COR-L47 (cell line): ENCODE data around the gene SMARCC1.
"Not testable (repeated sequence)": the region's sequence is repeated elsewhere in the genome, so short reads cannot be mapped to it uniquely, and the experiment has no call there.

ENCODE experiments used
- DNase-seq: peaks from one replicate; lab custom pipeline; 2025; lab: John Stamatoyannopoulos, UW

Gene SMARCC1

GRCh38 chr3:47781685-47782445 lies at the start of gene SMARCC1:
Gene SMARCC1 (minus strand): TSS chr3:47781893. CDS start chr3:47781797, 96 bp downstream.
- DNase-seq = peak; percentile 91

DNA sequence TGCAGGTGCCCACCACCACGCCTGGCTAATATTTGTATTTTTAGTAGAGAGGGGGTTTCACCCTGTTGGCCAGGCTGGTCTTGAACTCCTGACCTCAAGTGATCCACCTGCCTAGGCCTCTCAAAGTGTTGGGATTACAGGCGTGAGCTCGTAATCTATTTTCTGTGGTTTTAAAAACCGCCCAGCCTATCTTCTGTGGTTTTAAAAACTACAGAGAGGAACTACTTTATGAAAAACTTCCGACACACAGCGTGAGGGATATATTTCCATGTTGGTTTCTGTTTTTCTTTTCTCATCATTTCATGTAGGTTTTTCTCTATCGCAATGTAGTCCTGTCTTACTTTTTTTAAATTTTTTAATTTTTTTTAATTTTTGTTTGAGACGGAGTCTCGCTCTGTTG lies 47.8 kb upstream of the SMARCC1 start:
- DNase-seq = not testable (repeated sequence)

- DNase-seq = no peak
Measured at GRCh38 chr3:47825590-47825989, 43.9 kb upstream of the SMARCC1 start.

GRCh38 chr3:47824541-47825473 lies 43.1 kb upstream of the SMARCC1 start:
- DNase-seq = peak; percentile 52

- no peak for DNase-seq
Measured at GRCh38 chr3:47817609-47818008, 35.9 kb upstream of the SMARCC1 start.

DNA sequence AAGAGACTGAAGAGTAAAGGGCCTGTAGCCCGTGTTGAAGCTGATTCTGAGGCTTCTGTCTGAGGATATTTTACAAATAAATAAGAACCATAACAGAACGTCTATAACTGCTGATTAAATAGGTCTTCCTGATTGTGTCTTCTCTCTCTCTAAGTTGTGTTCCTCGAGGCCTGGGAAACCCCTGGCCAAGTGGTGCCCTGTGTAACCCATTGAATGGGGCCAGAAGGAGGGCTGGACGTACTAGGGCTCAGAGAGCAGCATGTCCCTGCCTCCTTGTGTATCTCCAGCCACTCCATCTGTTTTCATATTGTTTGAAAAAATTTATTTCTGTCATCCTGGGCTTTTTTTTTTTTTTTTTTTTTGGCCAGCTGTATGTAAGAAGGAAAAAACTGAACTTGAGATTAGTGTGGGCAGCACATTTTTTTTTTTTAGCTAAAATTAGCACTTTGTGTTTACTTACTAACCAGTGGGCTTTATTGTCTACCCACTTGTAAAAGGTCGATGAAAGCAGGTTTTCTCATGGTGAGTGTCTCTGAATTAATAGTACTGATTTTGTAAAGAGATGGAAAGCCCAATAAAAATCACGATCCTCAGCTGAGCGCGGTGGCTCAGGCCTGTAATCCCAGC lies 32.0 kb upstream of the SMARCC1 start:
- no peak for DNase-seq

DNA sequence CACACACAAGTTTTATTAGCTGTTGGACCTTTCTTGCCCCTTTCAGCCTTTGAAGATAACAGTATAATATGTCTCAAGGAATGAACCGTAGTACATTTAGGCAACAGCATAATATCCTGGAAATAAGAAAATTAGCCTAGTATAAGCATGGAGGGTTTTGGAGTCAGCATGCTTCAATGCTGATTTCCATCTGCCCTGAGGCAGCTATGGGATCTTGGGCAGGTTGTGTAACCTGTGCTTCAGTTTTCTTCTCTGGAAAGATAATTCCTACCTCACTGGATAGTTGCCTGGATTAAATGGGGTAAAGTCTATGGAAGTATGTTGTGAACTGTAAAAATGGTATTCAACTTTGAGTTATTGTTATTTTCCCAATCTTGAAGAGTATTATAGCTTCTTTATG lies 22.9 kb upstream of the SMARCC1 start:
- DNase-seq = no peak

GRCh38 chr3:47803480-47804025 lies 21.9 kb upstream of the SMARCC1 start:
- no peak for DNase-seq

GRCh38 chr3:47802734-47803479 lies 21.2 kb upstream of the SMARCC1 start, which contains the start of gene DHX30:
Gene DHX30 (plus strand): TSS chr3:47803138. CDS start chr3:47810684, 7,546 bp downstream.
- DNase-seq = peak; percentile 41

GRCh38 chr3:47799733-47800132 lies 18.0 kb upstream of the SMARCC1 start:
- no peak for DNase-seq

DNA sequence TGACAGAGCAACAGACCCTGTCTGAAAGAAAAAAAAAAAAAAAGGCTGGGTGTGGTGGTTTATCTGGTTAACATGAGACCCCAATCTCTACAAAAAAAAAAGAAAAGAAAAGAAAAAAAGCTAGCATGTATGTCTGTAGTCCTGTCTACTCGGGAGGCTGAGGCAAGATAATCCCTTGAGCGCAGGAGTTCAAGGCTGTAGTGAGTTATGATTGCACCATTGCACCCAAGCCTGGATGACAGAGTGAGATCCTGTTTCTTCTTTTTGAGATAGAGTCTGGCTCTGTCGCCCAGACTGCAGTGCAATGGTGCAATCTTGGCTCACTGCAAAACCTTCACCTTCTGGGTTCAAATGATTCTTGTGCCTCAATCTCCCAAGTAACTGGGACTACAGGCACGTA lies 12.9 kb upstream of the SMARCC1 start:
- no peak for DNase-seq

DNA sequence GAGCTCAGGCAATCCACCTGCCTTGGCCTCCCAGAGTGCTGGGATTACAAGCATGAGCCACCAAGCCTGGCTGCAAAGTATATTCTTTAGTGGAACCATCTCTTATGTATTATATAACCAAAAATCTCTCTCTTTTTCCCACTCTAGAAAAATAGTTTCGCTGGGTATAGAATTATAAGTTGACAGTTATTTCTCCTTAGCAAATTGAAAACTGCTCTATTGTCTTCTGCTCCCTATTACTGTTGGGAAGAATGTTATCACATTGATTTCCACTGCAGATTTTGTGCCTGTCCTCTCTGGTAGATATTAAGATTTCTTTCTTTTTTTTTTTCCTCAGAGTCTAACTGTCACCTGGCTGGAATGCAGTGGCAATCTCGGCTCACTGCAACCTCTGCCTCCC lies 11.0 kb upstream of the SMARCC1 start:
- no peak for DNase-seq

GRCh38 chr3:47791193-47791855 lies 9.6 kb upstream of the SMARCC1 start:
- no peak for DNase-seq

DNA sequence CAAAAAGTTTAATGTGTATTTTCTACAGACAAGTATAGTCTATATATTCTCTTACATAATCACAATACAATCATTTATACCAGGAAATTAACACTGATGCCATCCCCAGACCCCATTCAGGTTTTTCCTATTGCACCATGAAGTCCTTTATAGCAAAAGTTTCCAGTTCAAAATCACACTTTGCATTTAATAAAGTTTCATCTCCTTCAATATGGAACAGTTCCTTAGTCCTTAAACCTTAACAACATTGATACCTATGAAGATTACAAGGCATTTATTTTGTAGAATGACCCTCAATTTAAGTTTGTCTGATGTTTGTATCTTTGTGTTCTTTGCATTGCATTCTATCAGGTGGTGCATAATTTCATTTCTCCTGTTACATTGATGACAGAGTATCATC lies 2.0 kb upstream of the SMARCC1 start:
- DNase-seq = no peak

- DNase-seq = no peak
Measured at GRCh38 chr3:47782446-47783308, 984 bp upstream of the SMARCC1 start.

DNA sequence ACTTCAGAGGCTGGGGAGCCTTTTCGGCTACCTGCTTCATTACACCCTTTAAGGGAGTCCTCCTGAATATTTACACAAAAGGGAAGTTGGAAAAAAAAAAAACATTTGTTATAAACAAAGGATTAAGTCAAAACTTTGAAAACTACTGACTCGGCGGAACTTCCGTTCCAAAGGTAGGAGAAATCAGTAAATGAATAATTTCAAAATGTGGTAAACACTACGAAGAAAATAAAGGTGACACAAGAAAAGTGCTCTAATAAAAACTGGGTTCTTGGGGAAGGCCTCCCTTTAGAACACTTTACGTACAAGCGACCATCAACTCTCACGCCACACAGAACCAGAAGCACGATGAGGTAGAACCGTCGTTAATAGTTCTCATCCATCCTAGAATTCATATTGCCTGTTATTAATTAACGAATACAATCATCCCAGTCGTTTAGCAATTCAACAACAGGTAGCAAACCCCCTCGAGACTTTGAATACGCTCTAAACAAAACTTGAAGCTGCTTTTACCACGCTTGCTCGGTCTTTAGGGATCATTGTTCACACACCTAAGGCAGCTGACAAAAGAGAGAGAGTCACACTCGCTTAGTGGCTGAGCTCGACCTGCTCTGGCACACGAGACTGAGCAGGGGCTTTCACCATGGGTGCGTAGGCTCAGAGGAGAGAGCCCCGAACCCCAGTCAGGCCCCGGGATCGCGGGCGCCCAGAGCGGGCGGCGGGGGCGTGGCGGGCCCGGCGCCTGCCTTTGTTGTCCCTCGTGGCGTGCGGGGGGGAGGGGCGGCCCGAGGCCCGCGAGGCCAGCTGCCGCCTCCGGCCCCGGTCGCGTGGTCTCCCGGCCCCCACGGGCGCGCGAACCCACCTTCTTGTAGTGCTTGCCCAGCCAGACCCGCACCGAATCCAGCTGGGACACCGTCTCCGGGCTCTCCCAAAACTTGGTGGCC lies 680 bp downstream of the SMARCC1 start:
- DNase-seq = no peak

DNA sequence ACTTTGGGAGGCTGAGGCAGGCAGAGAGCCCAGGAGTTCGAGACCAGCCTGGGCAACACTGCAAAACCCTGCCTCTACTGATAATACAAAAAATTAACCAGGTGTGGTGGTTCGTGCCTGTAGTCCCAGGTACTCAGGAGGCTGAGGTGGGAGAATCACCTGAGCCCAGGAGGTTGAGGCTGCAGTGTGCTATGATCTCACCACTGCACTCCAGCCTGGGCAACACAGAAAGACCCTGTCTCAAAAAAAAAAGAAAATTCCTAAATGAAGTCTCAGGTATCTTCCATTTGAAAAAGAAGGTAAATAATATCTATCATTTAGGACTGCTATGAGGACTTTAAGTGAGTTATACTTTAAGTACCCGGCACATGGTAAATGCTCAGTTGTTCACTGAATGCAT lies 2.9 kb downstream of the SMARCC1 start:
- no peak for DNase-seq

DNA sequence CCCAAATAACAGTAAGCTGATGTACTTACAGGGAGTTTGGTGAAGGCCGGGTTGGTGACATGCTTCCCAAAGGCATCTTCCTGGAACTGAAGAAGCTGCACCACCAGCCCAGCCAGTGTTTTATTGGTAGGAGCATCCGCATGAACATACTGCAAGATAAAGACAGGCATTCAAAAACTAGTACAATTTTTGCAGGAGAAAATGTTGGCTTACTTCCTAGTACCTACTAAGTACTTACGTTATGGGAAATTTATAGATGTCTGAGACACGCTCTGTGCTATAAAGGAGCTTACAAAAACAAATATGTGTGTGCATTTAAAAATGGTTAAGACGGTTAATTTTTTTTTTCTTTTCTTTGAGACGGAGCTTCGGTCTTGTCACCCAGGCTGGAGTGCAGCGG lies 8.9 kb downstream of the SMARCC1 start:
- DNase-seq = no peak

- DNase-seq = no peak
Measured at GRCh38 chr3:47772047-47772446, 9.6 kb downstream of the SMARCC1 start.
